Inflammatory macrophage (primary cell): ENCODE data around the gene TBC1D22A.

Source experiments
- DNase-seq, 2 donors: peaks; one replicate each; pipeline ENCODE4 v3.0.0-alpha.2; 2020 to 2022

The TBC1D22A gene

DNA sequence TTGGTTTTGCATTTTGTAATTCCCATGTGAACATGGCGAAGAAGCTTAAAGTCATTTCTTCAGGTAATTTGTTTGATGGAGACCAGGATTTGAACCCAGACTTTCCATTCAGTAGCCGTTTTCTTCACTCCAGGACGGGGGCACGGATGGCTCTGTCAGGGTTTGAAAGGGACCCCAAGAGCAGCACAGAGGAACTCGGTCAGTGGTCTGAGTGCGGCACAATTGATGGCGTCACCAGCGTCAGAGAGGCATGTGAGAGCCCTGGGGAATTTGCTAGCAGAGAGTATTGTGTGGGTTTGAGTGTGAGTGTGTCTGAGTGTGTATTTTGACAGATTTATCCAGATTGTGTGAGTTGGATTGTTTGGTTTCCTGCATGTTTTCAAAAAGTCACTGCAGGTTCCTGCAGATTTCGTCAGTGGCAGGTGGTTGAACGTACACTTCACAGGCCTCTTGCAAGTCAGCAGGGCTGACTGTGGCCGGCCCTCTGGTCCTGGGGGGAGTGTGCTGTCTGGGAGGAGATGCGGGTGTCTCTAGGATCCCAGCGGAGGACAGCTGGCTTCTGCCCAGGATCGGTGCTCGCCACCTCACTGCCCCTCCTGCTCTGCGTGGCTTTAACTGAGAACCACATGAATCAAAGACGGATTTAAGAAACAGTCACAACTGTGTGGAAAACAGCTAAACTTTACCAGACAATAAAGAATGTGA is 199.3 kb downstream of the TBC1D22A start:
- no peak for DNase-seq

DNA sequence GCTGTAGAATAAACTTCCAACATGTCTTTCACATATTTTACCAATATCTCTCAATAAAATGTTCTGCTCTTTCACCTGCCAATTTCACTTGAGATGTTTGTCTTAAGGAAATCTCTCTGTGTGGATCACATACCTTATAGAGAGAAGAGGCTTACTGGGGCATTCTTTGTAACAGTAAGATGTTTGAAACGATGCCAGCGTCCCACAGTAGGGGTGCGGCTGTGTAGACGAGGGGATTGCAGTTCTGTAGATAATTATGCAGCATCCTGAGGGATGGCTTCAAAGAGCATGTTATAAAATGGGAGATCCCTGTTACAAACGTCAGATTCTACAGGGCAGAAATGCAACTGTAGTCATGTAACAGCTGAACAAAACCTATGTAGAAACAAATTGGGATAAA is 200.0 kb downstream of the TBC1D22A start:
- no peak for DNase-seq

DNA sequence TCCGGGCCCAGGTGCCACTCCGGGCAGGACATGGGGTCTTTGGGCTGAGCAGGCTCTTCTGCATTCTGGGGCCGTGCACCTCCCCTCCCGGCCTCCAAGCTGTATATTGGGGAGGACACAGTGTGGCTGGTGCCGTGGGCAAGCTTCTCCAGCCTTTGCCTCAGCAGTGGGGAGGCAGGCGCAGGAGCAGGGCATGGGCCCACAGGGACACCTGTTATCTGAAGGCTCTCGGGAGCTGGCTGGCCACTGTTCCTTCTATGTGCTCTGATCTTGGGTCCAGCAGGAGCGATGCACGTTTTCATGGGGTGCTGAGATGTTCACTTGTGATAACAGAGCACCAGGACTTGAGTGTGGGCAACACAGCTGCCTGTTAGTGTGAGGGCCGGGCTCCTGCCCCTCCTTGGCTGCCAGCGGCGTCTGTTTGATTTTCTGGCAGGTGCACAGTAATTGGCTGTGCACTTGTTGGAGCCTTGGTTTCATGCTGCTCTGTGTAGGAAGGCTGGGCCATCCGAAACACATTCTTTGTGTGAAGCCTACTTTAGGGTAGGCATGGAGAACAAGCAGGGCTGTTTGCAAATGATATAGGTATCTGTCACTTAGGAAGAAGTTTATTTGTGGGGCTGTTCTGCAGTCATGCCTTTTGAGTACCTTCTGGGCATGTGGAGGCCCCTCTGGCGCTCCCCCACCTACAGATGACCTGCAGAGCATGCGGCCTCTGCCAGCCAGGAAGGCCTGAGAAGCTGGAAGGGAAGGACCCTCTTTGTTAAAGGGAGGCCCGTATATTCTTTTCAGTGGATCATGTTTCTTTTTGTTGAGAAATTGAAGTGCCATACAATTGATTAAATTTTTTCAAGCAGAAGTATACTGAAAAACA is 201.5 kb downstream of the TBC1D22A start:
- no peak for DNase-seq

DNA sequence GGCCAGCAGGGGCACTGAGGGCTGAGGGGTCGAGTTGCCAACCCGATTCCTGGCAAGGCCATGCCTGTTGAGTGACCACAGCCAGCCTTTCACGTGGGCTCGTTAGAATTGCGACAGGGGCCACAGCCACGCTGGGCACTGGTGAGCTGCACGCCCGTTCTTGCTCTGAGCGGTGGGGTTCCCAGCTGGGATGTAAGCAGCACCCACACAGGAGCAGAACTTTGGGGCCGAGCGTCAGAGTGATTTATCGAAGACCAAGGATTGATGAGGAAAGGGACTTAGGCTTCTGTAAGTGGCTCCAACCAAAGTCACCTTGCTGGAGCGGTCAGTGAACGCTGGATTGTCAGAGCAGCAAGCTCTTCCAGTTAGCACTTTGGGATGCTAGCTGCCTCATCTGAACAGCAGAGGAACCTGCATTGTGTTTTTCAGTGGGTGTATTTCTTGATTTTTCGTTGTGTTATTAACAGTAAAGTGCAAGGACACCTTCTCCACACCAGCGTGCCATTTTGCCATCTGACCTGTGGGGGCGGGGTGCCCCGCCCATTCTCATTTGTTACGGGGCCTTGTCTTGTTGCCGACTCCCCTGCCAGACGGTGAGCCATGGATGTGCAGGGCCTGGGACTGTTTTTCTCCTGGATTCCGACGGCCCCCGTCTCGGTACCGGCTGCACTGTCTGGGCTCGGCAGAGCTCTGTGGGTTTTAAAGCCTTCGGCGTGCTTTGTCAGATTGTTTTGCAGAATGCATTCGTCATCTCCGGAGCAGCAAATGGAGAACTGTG is 202.5 kb downstream of the TBC1D22A start:
- DNase-seq = no peak

DNA sequence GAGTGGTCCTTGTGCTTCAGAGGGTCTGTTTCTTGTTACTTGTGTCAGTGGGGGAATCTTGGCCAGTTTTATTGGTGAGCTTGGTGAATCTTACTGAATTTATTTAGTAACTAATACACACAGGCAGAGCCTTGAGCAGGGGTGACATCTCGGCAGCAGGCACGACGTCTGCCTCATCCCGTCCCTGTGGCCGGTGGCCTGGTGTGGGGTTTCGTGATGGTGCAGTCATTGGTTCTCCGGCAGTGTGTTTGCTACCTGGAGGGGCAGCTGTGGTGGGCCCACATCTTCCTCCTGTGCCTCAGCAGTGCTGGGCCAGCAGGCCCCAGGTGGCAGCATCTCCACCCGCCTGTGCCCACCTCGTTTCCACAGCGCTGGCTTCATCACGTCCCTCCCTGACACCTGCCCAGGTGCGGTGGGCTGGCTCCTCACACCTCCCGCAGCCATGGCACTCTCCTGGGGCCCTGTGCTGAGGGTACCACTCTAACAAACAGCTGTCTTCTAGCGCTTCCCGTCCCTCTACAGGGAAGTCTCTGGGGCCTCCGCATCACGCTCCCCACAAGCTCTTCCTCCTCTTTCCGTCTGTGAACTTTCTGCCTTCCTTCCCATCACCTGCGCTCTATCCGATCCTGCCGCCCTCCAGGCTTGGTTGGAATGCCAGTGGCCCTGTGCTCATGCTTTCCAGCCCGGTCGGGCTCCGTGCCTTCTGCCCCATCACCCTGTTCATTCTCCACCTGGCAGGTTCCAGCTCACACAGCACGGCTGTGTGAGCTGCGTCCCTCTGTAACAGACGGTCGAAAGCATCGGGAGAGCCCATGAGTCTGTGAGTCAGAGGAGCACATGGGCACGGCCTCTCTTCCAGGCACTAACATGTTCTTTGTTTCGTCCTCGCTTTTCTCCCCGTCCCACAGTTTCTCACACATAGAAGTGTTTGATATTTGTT is 203.4 kb downstream of the TBC1D22A start:
- no peak for DNase-seq

DNA sequence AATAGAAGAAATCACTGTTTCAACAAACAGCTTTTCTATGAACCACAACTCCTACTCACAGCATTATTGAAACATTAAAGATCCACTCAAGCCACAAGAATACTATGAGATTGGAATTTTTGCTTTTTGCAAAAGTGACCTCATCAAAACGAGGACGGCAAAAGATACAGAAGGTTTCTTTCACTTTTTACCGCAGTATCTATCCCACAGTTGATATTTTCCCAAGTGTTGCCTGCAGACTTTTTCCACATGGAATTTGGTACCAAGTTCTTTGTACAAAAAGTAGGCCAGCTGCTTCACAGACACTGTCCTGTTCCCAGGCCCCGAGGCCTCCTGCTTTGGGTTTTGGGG is 204.0 kb downstream of the TBC1D22A start:
- DNase-seq = no peak

DNA sequence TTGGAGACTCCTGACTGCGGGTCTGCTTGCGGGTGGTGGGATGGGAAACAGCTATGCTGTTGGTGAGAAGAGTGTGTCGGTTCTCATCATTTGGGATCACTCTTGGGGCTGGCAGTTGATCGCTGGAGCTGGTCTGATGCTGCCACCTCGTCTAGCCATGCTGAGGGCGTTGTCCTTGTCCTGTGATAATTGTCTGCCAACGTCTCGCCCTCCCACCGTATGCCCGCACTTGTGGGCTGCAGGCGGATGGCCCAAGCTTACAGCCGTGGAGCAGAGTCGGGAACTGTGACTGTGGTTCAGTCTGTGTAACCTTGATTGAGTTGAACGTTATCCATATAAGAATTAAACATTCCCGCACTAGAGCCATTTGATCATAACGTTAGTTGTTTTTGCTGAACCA is 204.4 kb downstream of the TBC1D22A start:
- no peak for DNase-seq

DNA sequence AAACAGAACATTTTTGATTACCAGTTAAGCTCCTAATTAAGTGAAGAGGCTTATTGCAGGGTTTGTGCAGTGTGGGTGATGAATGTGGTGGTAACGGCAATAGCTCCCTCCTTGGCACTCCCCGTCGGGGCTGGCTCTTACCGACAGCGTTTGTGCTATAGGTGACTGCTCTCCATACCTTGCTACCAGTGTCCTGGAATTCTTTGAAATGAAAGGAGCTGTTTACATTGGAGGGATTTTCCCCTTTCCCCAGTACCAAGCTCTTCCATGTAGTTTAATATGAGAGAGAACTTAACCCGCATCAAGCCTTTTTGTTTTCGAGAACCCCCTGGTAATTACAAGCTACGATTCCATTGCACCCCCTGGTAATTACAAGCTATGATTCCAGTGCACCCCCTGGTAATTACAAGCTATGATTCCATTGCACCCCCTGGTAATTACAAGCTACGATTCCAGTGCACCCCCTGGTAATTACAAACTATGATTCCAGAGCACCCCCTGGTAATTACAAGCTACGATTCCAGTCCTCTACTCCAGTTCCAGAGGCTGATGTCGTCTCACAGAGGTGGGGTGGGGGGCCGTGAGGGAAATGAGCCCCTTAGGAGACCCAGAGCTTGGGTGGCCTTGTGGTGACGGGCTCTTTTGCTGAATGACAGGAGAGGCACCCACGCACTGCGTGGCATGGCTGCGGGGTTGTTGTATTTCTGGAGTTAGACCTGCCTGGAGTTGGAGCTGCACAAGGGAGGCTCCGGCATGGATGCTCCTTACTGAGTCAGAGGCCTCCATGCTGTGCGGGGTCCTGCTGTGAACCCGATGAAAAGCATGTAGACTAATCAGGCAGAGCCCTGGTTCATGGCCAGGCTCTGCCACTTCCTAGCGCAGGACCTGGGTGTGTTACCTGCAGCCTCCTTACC is 205.3 kb downstream of the TBC1D22A start:
- no peak for DNase-seq

DNA sequence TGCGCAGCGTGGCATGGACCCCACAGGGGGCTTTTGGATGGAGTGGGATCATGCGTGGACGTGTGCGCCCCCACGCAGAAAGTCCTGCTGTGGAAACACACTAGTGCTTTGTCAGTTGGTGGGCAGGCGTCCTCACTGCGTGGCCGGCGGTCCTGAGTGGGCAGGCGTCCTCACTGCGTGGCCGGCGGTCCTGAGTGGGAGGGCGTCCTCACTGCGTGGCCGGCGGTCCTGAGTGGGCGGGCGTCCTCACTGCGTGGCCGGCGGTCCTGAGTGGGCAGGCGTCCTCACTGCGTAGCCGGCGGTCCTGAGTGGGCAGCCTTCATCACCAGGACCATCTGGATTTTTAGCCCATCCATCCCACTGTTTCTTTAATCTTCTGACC is 205.9 kb downstream of the TBC1D22A start:
- DNase-seq = no peak

DNA sequence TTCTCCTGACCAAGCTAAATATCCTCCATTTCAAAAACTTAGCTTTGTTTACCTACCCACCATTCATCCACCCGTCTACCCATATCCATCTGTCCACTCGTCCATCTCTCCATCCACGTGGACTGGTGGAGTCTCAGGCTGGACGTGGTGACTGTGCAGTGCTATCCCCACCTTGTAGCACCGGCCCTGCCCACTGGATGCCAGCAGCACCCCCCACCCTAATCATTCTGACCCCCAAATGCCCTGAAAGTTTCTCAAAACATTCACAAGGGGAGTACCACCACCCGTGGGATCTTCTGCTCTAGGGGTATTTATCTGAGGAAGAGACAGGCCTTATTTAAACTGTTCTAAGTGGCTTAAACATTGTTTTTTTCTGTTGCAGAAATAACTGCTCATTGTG is 206.4 kb downstream of the TBC1D22A start:
- DNase-seq = no peak

DNA sequence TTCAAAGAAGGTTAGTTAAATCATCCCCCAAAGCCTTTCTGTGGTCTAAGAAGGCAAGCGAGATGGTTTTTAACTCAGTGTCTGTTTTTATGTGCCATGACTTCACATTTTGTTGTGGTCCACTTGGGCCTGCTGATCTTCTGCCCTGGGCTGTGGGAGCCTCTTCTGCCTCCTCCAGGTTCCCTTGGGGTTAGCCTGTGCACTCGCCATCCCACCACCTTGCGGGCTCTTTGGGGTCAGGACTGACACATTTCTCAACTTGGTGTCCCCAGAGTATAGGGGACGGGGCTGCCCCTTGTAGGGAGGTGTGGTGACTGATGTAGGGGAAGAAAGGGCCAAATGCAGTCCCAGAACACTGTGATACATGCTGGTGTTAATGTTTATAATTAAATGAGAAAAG is 207.0 kb downstream of the TBC1D22A start:
- no peak for DNase-seq

DNA sequence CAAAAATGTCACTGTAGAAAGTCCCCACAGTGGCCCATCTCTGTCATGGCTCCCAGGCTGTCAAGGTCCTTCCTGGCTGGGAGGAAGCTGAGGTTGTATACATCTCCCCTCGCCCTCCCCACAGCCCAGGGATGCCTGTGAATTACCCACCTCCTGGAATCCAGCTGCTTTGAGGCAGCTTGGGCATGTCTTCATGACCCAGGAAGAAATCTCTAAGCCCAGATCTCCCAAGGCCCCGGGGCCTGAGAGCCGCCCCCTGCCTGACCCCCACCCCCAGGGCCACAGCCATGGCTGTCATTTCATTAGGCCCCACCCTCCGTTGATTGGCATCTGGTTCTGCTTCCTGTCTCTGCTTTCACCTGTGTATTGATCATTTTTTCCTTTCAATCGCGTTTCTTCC is 207.5 kb downstream of the TBC1D22A start:
- no peak for DNase-seq

DNA sequence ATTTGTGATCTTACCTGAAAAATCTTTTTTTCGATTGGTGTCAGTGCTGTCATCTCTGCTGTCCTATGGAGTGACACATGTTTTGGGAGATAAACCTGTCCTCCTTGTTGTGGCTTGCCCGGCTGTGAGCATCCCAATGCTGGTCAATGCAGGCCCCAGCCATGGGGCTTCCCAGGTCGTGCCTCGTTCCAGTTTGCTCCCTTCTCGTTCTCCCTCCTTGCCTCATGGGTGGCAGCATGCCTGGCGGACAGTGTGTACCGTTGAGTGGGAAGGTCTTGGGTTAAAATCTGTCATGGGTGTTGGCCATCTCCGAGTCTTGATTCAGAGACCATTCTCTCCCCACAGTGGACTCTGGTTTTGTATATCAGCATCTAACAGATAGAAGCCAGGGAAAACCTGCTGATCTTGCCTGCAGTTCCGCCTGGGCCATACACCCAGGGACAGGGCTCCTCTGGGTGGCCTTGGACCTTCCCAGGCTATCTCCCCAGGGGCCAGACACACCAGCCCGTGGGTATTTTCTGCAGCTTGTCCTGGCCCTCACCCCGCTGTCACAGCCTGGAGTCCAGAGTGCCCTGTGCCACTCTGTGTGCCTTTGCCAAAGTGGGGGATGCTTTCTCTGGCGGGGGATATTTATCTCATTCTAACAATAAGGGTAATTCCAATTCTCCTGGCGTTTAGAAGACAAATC is 208.1 kb downstream of the TBC1D22A start:
- DNase-seq = no peak

DNA sequence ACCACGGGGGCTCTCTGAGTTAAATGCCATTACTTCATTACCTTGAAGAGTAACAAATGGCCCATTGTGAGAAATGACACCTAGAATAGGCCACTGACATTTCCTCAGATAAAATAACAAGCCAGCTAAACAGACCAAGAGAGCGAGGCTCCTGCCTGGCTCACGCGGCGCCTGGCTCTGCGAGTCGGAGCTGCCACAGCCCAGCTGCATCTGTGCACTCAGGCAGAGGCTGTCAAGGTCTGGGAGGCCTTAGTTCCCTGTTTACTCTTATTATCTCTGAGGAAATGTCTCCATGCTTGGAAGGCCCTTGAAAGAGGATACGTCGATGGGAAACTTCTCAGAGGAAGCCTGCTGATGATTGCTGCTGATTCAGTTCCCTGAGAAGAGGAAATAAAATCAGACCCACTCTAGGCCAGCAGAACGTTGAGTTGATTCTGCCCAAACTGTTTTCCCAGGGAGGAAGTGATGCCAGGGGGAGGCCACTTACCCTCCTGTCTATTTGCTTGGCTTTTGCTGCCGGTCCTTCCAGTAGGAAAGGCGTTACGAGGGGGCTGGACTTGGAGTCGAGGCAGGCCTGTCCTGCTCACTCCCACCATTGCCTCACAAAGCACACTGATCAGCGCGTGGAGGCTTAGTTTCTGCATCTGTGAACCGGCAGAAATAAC is 208.8 kb downstream of the TBC1D22A start:
- DNase-seq = peak; percentile 74 to 78

DNA sequence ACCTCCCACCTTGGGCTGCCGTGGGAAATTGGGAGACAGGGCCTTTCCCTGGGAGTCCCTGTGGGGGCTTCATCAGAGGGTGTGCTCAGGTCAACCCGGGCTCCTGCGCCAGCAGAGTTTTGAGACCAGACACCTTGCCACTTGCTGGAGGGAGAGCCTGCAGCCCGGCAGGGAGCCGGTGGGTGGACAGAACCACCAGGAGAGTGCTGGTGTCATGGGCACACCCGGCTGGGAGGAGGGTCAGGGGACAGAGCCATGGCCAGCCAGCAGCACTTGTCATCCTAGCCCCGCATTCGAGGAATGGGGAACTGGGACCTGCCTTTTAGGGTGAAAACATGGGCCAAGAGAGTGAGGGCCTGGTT is 209.3 kb downstream of the TBC1D22A start:
- no peak for DNase-seq

DNA sequence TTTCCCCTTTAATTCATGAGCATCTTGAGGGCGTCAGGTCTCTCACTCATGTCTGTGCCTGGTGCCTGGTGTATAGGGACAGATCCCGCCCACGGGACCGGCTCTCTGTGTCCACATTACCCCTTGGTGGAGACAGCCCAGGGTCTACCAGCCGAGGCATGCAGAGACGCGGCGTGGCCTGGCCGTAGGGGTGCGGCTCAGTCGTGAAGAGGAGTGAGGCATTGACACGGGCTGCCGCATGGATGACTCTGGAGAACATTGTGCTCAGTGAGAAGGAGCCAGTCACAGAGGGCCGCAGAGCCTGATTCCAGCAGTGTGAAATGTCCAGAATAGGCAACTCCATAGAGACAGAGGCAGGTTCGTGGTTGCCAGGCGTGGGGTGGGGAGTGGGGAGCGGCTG is 209.8 kb downstream of the TBC1D22A start:
- DNase-seq = no peak

DNA sequence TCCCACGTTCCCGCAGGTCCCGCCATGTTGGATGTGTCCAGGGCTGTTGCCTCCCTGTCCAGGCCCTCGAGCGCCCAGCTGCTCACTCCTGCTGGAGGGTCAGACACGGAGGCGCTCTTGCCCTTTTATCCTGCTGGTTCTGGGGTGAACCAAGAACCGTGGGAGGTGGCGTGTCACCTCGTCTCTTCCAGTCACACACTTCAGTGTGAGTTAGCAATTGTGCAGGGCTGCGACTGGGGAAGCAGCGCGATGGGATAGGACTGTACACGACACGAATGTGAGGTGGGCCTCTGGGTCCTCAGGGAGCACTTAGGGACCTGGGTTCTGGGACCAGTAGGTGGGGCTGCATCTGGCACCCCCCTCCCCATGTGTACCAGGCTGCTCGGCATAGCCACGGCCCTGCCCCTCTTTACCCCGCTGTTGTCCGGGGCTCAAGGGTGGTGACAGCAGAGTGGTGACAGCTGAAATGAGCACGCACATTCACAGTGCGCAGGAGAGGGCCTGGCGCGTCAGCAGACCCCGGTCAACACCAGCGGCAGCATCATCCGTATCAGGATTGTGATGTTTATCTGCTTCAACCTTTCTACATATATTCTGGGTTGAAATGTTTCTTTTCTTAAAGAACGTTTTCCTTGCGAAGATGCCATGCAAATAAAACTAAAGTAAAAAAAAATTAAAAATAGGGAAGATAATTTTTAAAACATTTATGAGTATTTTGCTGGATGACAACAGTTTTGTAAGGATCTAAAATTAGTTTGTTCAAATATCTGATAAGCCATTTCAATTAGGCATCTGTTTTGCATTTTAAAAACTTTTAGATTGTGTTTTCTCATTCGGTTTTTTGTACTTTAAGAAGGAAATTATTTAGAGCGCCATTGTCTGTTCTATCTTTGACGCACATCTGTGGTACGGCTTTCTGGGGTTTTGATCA is 210.7 kb downstream of the TBC1D22A start:
- no peak for DNase-seq

DNA sequence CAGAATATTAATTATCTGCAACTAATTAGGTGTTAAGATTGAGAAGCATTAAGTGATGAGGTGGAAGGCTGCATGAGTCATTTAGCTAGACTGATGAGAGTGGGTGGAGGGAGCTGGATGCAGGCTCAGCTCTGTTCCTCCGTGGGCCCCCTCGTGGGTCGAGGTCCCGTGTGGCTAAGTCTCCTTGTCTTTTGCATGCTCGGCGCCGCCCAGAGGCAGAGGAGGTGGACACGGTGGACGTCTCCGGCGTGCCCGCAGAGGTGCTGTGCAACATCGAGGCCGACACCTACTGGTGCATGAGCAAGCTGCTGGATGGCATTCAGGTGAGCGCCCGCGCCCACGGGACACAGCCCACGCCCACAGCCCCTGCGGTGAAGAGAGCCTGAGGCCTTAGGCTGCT is 211.6 kb downstream of the TBC1D22A start:
- no peak for DNase-seq
